Measurements from ENCODE around the gene SUFU. TPM values are rescaled to one million over a fixed set of nuclear protein-coding genes. Genes with fewer than 3 reads are reported as not detected.

SUFU gene
- total and polyA plus RNA-seq, 2 experiments from 2014 or later: 2.8 to 5.6 TPM

- no peak for TF ChIP-seq REST (IDR thresholded peaks at IDR 0.05; ENCODE audit: unreplicated experiment)
- no peak for TF ChIP-seq EZH2 (IDR thresholded peaks at IDR 0.05; ENCODE audit: low read depth, unreplicated experiment)
- TF ChIP-seq ZNF462 (CRISPR knock-in tag; IDR thresholded peaks at IDR 0.05): no peak
- TF ChIP-seq NANOG (IDR thresholded peaks at IDR 0.05; ENCODE audit: borderline replicate concordance): no peak
These were observed 139.1 kb downstream of the SUFU start (continued) for GRCh38 chr10:102642736-102643335.
